ENCODE results near the gene ZNF22. TPM values are rescaled to one million over a fixed set of nuclear protein-coding genes. Genes with fewer than 3 reads are reported as not detected.

Gene ZNF22
- total RNA-seq, 1 experiment from 2014 or later = 42.1 TPM

- no peak overlapping the region for H3K27ac ChIP-seq (ENCODE audit: low read depth, low read length, poor library complexity, severe bottlenecking)
- DNase-seq (ENCODE audit: low spot score) = no peak
- no peaks in the 10 kb centered on the region for H3K9me3 ChIP-seq (ENCODE audit: low read depth, low read length, poor library complexity, severe bottlenecking)
- TF ChIP-seq EZH2 (IDR thresholded peaks at IDR 0.05; ENCODE audit: borderline replicate concordance, low read depth, low read length, poor library complexity, severe bottlenecking) (no peak), CTCF (conservative IDR thresholded peaks at IDR 0.05; ENCODE audit: low read depth, low read length) (no peak)
- POLR2A ChIA-PET (ENCODE audit: low non-redundant PET) = no interaction called here
- no peaks in the 10 kb centered on the region for H3K36me3 ChIP-seq (ENCODE audit: insufficient read depth, low read length, poor library complexity, severe bottlenecking)
- CTCF ChIA-PET = no interaction called here
- peak overlapping the region; percentile 78 for H3K4me3 ChIP-seq (ENCODE audit: low read depth, low read length, poor library complexity, severe bottlenecking)
- H3K27me3 ChIP-seq (replicated peaks; ENCODE audit: insufficient read depth, low read depth, low read length, poor library complexity) = no peaks in the 10 kb centered on the region
- intact Hi-C loops (cut with micrococcal nuclease; ENCODE audit: unreplicated experiment) = no loop called here
- BruUV-seq (replicated peaks) = TSS peak; percentile 77
- H3K4me1 ChIP-seq (ENCODE audit: insufficient read depth, low read length, poor library complexity, severe bottlenecking) = peaks cover 13% of the 10 kb centered on the region
Observed at GRCh38 chr10:44958898-44959246, 41.9 kb upstream of the ZNF22 start.

GRCh38 chr10:44959247-44960087 is 41.3 kb upstream of the ZNF22 start, which contains the start of gene RASSF4:
Gene RASSF4, plus strand, starts transcription at chr10:44959802. Its CDS starts 10,401 bp downstream, at chr10:44970203.
- Histone ChIP-seq H3K9me3 (ENCODE audit: low read depth, low read length, poor library complexity, severe bottlenecking) (no peaks in the 10 kb centered on the region), H3K36me3 (ENCODE audit: insufficient read depth, low read length, poor library complexity, severe bottlenecking) (no peaks in the 10 kb centered on the region), H3K27me3 (replicated peaks; ENCODE audit: insufficient read depth, low read depth, low read length, poor library complexity) (no peaks in the 10 kb centered on the region), H3K27ac (ENCODE audit: low read depth, low read length, poor library complexity, severe bottlenecking) (peak within 1 kb of the TSS; percentile 61), H3K4me1 (ENCODE audit: insufficient read depth, low read length, poor library complexity, severe bottlenecking) (peaks cover 13% of the 10 kb centered on the region), H3K4me3 (ENCODE audit: low read depth, low read length, poor library complexity, severe bottlenecking) (peak within 1 kb of the TSS; percentile 78)
- no TSS peak for BruUV-seq (replicated peaks)
- peak; percentile 78 for DNase-seq (ENCODE audit: low spot score)
- ChIA-PET CTCF (no interaction called here), POLR2A (ENCODE audit: low non-redundant PET) (no interaction called here)
- TF ChIP-seq EZH2 (IDR thresholded peaks at IDR 0.05; ENCODE audit: borderline replicate concordance, low read depth, low read length, poor library complexity, severe bottlenecking) = no peak
- TF ChIP-seq CTCF (conservative IDR thresholded peaks at IDR 0.05; ENCODE audit: low read depth, low read length) = no peak
- intact Hi-C loops (cut with micrococcal nuclease; ENCODE audit: unreplicated experiment) = no loop called here

GRCh38 chr10:44960088-44960460 is 40.6 kb upstream of the ZNF22 start:
- Histone ChIP-seq H3K9me3 (ENCODE audit: low read depth, low read length, poor library complexity, severe bottlenecking) (no peaks in the 10 kb centered on the region), H3K4me3 (ENCODE audit: low read depth, low read length, poor library complexity, severe bottlenecking) (peak overlapping the region; percentile 78), H3K4me1 (ENCODE audit: insufficient read depth, low read length, poor library complexity, severe bottlenecking) (peaks cover 13% of the 10 kb centered on the region), H3K36me3 (ENCODE audit: insufficient read depth, low read length, poor library complexity, severe bottlenecking) (no peaks in the 10 kb centered on the region), H3K27ac (ENCODE audit: low read depth, low read length, poor library complexity, severe bottlenecking) (no peak overlapping the region), H3K27me3 (replicated peaks; ENCODE audit: insufficient read depth, low read depth, low read length, poor library complexity) (no peaks in the 10 kb centered on the region)
- intact Hi-C loops (cut with micrococcal nuclease; ENCODE audit: unreplicated experiment) = no loop called here
- ChIA-PET POLR2A (ENCODE audit: low non-redundant PET) (no interaction called here), CTCF (no interaction called here)
- TF ChIP-seq EZH2 (IDR thresholded peaks at IDR 0.05; ENCODE audit: borderline replicate concordance, low read depth, low read length, poor library complexity, severe bottlenecking) (no peak), CTCF (conservative IDR thresholded peaks at IDR 0.05; ENCODE audit: low read depth, low read length) (no peak)
- BruUV-seq (replicated peaks) = no TSS peak
- DNase-seq (ENCODE audit: low spot score) = no peak

Measured in A673 (cell line).